Motor neuron (in vitro differentiated cells): ENCODE measurements around the gene ETFA. TPM values are rescaled to one million over a fixed set of nuclear protein-coding genes. Genes with fewer than 3 reads are reported as not detected.

Experiments
- ATAC-seq, 8 experiments: fragments of 200-7000 bp; cut with Tn5 transposase; replicated peaks in 6 of 8; 2 replicates each; pipeline ENCODE4 v1.8.0; 2021; ENCODE audit warnings: mild to moderate bottlenecking in 8 of 8, moderate library complexity in 8 of 8
- H3K27ac ChIP-seq, 2 donors: fragments of 250-450 bp; sonication (Bioruptor Pico); 2 replicates each; pipeline ENCODE4 v1.9.0; 2021; ENCODE audit warnings: antibody characterized with exemption in 2 of 2, mild to moderate bottlenecking in 2 of 2, moderate library complexity in 1 of 2
- H3K4me1 ChIP-seq, 2 donors: fragments of 250-450 bp; sonication (Bioruptor Pico); replicated peaks in 1 of 2; 2 replicates each; pipeline ENCODE4 v1.6.1; 2021; ENCODE audit warnings: antibody characterized with exemption in 2 of 2, mild to moderate bottlenecking in 2 of 2, moderate library complexity in 1 of 2
- H3K4me3 ChIP-seq, 5 donors: fragments of 250-450 bp; sonication (Bioruptor Pico); 2 replicates each; pipeline ENCODE4 v1.9.0; 2021; ENCODE audit warnings: antibody characterized with exemption in 5 of 5, mild to moderate bottlenecking in 5 of 5, moderate library complexity in 4 of 5
- WGBS, 10 experiments: fragments of 450-650 bp; shearing (Covaris generic); methylation state at CpG; one replicate each; pipeline ENCODE4 v1.0.0; 2022; 5-methylcytosine and 5-hydroxymethylcytosine counted together
- in situ Hi-C, 9 experiments: fragments of 400-800 bp; cut with MboI; loops; one replicate each; pipeline ENCODE4 v1.15.0; 2021; ENCODE audit warnings: low sequenced_read_pairs in 9 of 9, low pct_unique_long_range_greater_than_20kb in 2 of 9; ENCODE audit not compliant: unreplicated experiment in 9 of 9
- total RNA-seq, 8 experiments: library from RNA; unstranded; fragments of 300-600 nt; gene quantifications; 2 replicates each; pipeline versions ENCODE4 v1.2.3 to v1.2.4, GENCODE V29; 2022

ETFA gene
- total RNA-seq, 8 experiments from 2014 or later, result 53.2 to 195 (median 77.1) TPM

DNA sequence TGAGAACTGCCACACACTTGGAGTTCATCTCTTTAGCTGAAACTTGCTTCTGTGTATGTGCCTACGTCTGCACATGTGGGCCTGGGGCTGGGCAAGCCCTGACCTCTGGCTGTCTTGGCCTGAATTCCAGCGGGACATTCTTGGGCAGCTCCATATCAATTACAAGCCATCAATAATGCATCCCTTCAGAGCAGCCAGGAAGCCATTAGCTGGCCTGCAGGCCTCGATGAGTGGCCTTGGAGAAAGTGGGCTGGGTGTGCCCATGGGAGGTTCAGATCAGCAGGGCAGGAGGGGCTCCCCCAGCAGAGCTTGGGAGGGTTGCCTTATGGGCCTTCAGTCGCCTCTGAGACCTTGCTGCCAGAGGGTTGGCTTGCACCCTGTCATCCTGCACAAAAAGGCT is 124.1 kb downstream of the ETFA start:
- Histone ChIP-seq H3K4me3 (no peak overlapping the region), H3K27ac (no peak overlapping the region), H3K4me1 (peaks cover 24 to 27% of the 10 kb centered on the region in 2 donors)
- ATAC-seq, result no peak
- in situ Hi-C loops, result loop anchor here in 2 of 9 experiments (25.0 kb wide), 1 partner anchor 675 kb away; no protein-coding TSS in a partner anchor
- 0 to 41% methylated on average over 1 to 3 of the region's 4 CpGs; no CpG with 5 or more reads in 8 of the 10 experiments for WGBS, 10 experiments

DNA sequence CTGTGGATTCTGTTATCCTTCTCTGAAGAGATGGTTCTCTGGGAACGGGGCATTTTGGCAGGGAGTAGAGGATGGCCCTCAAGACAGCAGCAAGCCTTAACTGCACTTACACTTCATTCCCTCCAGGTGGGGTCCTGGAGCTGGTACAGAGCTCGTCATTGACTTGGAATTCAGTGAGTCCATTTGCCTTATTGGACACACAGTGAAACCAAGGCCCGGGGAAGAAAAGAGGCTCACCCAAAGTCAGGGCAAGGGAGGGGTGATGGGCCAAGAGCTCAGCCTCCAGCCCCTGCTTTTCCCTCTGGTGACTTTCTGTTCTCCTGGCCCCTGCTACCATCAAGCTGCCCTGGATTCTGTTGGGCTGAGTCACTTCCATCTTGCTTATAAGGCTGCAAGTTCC is 125.6 kb downstream of the ETFA start:
- in situ Hi-C loops, result loop anchor here in 2 of 9 experiments (25.0 kb wide), 1 partner anchor 677 kb away; no protein-coding TSS in a partner anchor
- H3K27ac ChIP-seq, result no peak overlapping the region
- no peak overlapping the region for H3K4me3 ChIP-seq
- ATAC-seq, result peak in 3 of 8 experiments; percentile 24 to 84 (median 58)
- WGBS, 10 experiments, result 6 to 93% (median 37%) methylated on average over 1 to 3 of the region's 3 CpGs; no CpG with 5 or more reads in 5 of the 10 experiments
- peaks cover 24 to 25% of the 10 kb centered on the region in 2 donors for H3K4me1 ChIP-seq

DNA sequence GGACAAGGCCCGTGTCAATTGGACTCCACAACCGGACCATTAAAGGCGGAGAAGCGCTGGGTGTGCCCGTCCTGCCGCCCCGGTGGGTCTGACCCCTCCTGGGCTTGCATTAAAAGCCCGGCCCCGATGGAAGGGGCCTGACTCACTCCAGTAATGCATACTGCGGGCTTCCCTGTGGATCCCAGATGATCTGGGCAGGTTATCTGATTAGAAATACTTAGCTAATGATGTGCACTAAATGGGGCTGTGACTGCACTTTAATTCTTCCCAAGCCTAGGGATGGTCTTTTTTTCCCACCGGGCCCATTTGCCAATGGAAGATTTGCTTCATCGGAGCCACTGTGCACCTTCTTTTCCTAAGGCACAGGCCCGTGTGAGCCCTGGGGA is 126.6 kb downstream of the ETFA start:
- peaks cover 17% of the 10 kb centered on the region in 2 donors for H3K4me1 ChIP-seq
- H3K4me3 ChIP-seq, result no peak overlapping the region
- 80 to 97% (median 90%) methylated on average over 1 to 5 of the region's 13 CpGs; no CpG with 5 or more reads in 4 of the 10 experiments for WGBS, 10 experiments
- in situ Hi-C loops, result loop anchor here in 2 of 9 experiments (25.0 kb wide), 1 partner anchor 678 kb away; no protein-coding TSS in a partner anchor
- H3K27ac ChIP-seq, result no peak overlapping the region
- ATAC-seq, result peak in 3 of 8 experiments; percentile 7 to 13 (median 10)

DNA sequence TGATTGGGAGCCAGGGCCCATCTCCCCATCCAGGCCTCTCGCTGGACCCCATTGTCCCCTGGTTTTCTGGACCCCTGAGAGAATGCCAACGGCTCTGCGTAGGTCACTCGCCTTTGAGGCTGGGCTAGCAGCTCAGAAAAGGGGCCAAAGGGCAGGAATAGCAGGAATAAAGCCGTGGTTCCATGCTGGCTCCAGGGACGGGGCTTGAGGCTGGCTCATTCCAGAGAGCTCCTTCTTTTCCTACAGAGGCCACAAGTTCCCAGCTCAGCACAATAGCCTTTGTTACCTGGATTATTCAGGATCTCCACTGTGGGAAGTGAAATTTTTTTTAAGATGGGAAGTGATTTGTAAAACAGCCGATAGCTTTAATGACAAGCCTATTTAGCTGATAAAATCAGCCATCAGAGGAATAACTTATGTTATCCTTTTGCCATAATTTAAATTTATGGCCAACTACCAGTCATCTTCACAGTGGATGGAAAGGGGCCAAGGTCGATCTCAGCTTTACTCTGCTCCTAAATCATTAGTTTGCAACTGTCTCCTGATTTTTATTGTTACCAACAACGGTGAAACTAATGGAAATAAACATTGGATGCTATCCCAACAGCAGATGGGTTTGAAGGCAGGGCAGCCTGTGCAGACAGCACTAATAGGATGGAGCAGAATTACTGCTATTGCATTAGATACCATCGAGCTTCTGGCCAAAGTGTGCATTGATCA is 127.2 kb downstream of the ETFA start:
- Histone ChIP-seq H3K27ac (peak overlapping the region in 1 of 2 donors; percentile 8), H3K4me3 (no peak overlapping the region), H3K4me1 (peaks cover 17% of the 10 kb centered on the region in 2 donors)
- ATAC-seq, result peak; percentile 12 to 60 (median 33)
- in situ Hi-C loops, result loop anchor here in 2 of 9 experiments (25.0 kb wide), 1 partner anchor 678 kb away; no protein-coding TSS in a partner anchor
- whole genome bisulfite sequencing, 10 experiments, result 25 to 88% (median 66%) methylated on average over 1 to 7 of the region's 10 CpGs; no CpG with 5 or more reads in 2 of the 10 experiments

DNA sequence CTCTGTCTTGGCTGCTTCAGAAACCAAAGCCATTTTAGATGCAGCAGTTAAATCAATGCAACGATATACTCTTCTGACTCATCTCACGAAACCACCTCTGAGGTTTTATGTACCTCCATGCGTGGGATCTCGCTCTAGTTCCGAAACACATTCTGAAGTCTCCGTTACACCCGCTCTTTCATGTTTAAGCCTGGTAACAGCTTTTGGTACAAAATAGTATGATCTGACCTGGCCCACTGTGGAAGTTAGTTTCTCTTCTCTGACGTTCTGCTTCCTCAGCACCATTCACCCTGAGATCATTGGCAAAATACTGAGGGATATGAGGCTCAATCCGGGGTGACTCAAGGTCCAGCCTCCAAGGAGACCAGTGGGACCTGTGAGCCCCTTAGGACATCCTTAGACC is 129.6 kb downstream of the ETFA start:
- WGBS, 10 experiments, result 60 to 100% (median 88%) methylated on average over 1 to 9 of the region's 9 CpGs; no CpG with 5 or more reads in 1 of the 10 experiments
- H3K4me3 ChIP-seq, result no peak overlapping the region
- in situ Hi-C loops, result loop anchor here in 2 of 9 experiments (25.0 kb wide), 1 partner anchor 681 kb away; no protein-coding TSS in a partner anchor
- peaks cover 16 to 28% of the 10 kb centered on the region in 2 donors for H3K4me1 ChIP-seq
- no peak overlapping the region for H3K27ac ChIP-seq
- no peak for ATAC-seq

DNA sequence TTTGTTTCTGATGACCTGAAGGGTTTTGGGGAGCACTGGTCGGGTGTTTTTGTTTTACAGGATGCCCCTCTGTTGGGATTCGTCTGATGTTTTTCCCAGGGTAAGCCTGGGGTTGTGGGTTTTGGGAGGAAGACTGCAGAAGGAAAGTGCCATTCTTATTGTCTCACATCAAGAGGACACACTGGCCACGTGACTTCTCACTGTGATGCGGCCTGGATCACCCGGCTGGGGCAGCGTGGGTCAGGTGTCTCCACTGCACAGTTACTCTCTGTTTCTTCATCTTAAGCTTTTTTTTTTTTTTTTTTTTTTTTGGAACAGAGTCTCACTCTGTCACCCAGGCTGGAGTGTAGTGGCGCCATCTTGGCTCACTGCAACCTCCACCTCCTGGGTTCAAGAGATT is 130.9 kb downstream of the ETFA start:
- H3K4me3 ChIP-seq, result no peak overlapping the region
- H3K27ac ChIP-seq, result no peak overlapping the region
- peaks cover 16 to 28% of the 10 kb centered on the region in 2 donors for H3K4me1 ChIP-seq
- ATAC-seq, result no peak
- WGBS, 10 experiments, result 60 to 100% (median 91%) methylated on average over 1 to 6 of the region's 7 CpGs; no CpG with 5 or more reads in 2 of the 10 experiments
- in situ Hi-C loops, result loop anchor here in 2 of 9 experiments (25.0 kb wide), 1 partner anchor 682 kb away; no protein-coding TSS in a partner anchor

DNA sequence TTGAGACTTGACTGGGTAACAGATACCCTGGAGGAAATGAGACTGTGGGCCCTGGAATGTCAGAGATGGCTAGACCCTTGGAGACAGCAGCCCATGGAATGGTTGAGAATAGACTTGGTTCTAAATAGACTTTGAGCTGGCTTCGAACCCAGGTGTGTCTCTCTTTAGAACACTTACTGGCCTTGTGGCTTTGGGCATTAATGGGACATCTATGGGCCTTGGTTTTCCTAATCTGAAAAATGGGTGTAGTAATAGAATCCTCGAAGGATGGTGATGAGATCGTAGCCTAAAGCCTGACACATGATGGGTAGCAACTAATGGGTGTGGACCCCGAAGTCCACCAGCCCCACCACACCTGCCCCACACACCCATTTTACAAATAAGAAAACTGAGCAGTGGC is 132.2 kb downstream of the ETFA start:
- no peak overlapping the region for H3K27ac ChIP-seq
- 59 to 100% (median 80%) methylated on average over 1 to 4 of the region's 4 CpGs; no CpG with 5 or more reads in 3 of the 10 experiments for WGBS, 10 experiments
- no peak overlapping the region for H3K4me3 ChIP-seq
- in situ Hi-C loops, result loop anchor here in 2 of 9 experiments (25.0 kb wide), 1 partner anchor 683 kb away; no protein-coding TSS in a partner anchor
- no peak for ATAC-seq
- peaks cover 12 to 18% of the 10 kb centered on the region in 2 donors for H3K4me1 ChIP-seq

DNA sequence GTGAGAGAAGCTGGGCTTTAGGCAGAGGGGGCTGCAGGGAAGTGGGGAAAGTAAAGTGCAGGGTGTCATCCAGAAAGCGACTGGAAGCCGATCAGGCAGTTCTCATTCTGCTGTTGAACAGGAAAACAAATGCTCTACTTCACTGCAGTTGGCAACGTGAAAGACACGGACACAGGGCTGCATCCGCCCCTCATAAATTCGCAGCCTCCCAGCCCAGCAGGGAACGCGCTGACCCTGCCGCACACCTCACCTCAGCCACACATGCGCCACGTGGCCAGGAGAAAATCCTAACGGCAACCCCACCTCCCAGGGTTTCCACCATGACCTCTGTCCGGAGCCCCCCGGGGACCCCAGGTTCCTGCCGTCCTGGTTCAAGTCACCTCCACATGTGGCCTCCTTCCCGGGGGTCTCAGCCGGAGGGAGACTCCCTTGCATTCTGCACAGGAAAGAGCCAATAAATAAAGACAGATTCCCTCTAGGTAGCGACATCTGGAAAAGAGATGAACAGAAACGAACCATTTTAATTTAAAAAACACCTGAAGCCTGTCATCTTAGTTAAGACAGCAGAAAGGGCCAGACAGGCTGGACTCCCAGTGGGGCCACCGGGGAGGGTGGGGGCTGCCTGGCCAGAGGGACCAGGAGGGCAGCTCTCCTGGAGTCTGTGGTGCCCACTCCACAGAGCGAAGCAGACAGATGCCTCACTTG is 132.8 kb downstream of the ETFA start:
- peak overlapping the region; percentile 10 to 32 for H3K27ac ChIP-seq
- H3K4me3 ChIP-seq, result no peak overlapping the region
- 0 to 60% (median 44%) methylated on average over 1 to 13 of the region's 21 CpGs; no CpG with 5 or more reads in 2 of the 10 experiments for WGBS, 10 experiments
- ATAC-seq, result peak in 6 of 8 experiments; percentile 6 to 80 (median 53)
- peaks cover 8 to 15% of the 10 kb centered on the region in 2 donors for H3K4me1 ChIP-seq
- in situ Hi-C loops, result loop anchor here in 2 of 9 experiments (25.0 kb wide), 1 partner anchor 684 kb away; no protein-coding TSS in a partner anchor

DNA sequence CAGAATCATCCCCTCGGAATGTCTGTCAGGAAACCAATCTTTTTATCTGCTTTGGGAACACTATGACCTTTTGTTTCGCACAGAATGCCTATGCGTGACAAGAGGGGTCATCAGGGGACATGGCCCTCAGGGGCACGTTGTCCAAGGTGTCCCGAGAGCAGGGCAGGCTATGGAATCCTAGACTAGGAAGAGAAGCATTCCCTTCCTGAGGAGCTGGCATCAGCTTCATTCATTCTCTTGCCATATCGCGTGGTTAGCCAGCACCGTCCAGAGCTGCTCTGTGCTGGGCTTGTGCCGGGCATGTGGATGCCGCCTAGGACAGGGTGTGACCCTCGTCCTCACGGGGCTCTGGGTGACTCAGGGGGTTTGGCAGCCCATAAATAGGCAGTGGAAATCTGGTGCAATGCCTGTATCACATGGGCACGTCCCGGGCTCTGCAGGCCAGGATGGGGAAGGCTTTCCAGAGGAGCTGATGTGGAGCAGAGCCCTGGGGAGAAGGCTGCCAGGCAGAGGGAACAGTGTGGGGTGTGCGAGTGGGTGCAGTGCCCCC is 133.7 kb downstream of the ETFA start:
- ATAC-seq, result peak in 7 of 8 experiments; percentile 23 to 85 (median 45)
- Histone ChIP-seq H3K4me1 (peaks cover 14 to 15% of the 10 kb centered on the region in 2 donors), H3K27ac (no peak overlapping the region), H3K4me3 (no peak overlapping the region)
- in situ Hi-C loops, result loop anchor here in 2 of 9 experiments (25.0 kb wide), 1 partner anchor 685 kb away; no protein-coding TSS in a partner anchor
- WGBS, 10 experiments, result 17 to 94% (median 73%) methylated on average over 2 to 7 of the region's 15 CpGs; no CpG with 5 or more reads in 4 of the 10 experiments

DNA sequence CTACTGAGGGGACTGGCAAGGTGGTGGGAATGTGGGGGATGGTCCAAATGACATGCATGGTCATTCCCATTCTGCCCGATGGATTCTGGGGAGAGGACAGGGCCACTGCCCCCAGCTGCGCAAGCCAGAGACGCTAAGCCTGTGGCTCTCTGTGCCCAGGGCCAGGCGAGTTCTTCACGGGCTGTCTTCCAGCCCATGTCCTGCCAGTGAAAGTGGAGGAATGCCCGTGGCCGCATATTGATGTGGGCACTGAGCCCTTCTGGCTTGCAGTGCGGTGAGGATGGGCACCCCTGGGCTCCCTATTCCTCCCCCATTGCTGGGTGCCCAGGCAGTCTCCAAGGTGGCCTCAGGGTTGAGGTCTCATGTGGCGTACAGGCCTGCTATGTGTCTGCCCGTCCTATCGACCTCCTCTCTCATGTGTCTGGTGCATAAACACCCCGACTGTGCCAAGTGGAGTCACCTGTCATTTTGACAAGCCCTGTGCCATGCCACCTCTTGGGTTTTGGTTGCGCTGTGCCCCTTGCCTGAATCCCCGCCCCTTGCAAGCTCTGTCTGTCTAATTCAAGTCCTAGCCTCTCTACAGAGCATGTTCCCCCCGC is 134.7 kb downstream of the ETFA start:
- Histone ChIP-seq H3K27ac (no peak overlapping the region), H3K4me1 (peaks cover 14 to 15% of the 10 kb centered on the region in 2 donors), H3K4me3 (no peak overlapping the region)
- in situ Hi-C loops, result loop anchor here in 2 of 9 experiments (25.0 kb wide), 1 partner anchor 686 kb away; no protein-coding TSS in a partner anchor
- no peak for ATAC-seq
- 50 to 100% (median 85%) methylated on average over 1 to 6 of the region's 15 CpGs; no CpG with 5 or more reads in 4 of the 10 experiments for WGBS, 10 experiments

DNA sequence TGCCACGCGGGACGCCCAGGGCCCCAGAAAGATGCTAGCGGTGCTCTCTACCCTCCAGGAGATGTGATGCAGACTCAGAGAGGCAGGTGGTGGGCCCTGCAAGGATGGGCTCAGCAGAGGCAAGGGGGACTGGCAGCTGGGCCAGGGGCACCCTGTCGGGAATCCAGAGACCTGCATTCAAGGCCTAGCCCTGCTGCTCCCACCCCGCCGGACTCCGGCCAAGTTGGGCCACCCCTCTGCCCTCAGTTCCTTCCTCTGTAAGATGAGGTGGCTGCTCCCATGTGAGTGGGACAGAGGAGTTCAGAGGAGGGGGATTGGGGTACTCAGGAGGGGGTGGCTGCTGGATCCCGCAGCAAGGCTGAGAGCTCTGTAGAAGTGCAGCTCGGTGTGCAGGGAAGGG is 135.2 kb downstream of the ETFA start:
- H3K4me3 ChIP-seq, result no peak overlapping the region
- in situ Hi-C loops, result loop anchor here in 2 of 9 experiments (25.0 kb wide), 1 partner anchor 686 kb away; no protein-coding TSS in a partner anchor
- 60 to 100% (median 95%) methylated on average over 1 to 4 of the region's 10 CpGs; no CpG with 5 or more reads in 7 of the 10 experiments for WGBS, 10 experiments
- H3K27ac ChIP-seq, result no peak overlapping the region
- ATAC-seq, result no peak
- H3K4me1 ChIP-seq, result peaks cover 14 to 15% of the 10 kb centered on the region in 2 donors

DNA sequence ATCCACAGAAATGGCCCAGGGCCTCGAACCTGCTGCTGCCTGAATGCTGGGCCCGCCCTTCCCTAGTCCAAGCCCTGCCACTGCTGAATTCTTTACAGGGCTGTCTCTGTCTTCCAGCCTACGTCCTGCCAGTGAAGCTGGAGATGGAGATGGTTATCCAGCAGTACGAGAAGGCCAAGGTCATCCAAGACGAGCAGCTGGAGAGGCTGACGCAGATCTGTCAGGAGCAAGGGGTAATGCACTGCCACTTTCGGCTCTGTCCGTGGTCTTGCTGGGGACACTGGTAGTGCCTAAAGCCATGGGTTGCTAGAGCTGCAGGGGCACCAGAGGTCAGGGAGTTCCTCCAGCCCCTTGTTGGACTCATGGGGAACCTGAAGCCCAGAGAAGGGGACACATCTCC is 135.8 kb downstream of the ETFA start:
- Histone ChIP-seq H3K4me3 (no peak overlapping the region), H3K4me1 (peaks cover 14 to 15% of the 10 kb centered on the region in 2 donors), H3K27ac (no peak overlapping the region)
- in situ Hi-C loops, result loop anchor here in 2 of 9 experiments (25.0 kb wide), 1 partner anchor 687 kb away; no protein-coding TSS in a partner anchor
- ATAC-seq, result no peak
- WGBS, 10 experiments, result 80 to 100% (median 90%) methylated on average over 1 to 3 of the region's 8 CpGs; no CpG with 5 or more reads in 5 of the 10 experiments
